ENCODE data around the gene ZFP30.

GRCh38 chr19:37692956-37693620 is 37.8 kb upstream of the ZFP30 start:
- TF ChIP-seq CTCF (conservative IDR thresholded peaks at IDR 0.05) = no peak
- TF ChIP-seq ZFX (IDR thresholded peaks at IDR 0.05) = no peak
